ENCODE measurements around the gene RIC8B. TPM values are rescaled to one million over a fixed set of nuclear protein-coding genes. Genes with fewer than 3 reads are reported as not detected.

The RIC8B gene
- total RNA-seq, 1 donor from 2014 or later: 19.7 TPM

- Mint-ChIP-seq H3K9me3 (ENCODE audit: unreplicated experiment) (no peaks in the 10 kb centered on the region), H3K27ac (ENCODE audit: unreplicated experiment) (no peak overlapping the region), H3K36me3 (ENCODE audit: low read depth, unreplicated experiment) (no peaks in the 10 kb centered on the region), H3K4me1 (ENCODE audit: low read depth, unreplicated experiment) (no peaks in the 10 kb centered on the region), H3K27me3 (ENCODE audit: low read depth, unreplicated experiment) (peaks cover 7% of the 10 kb centered on the region), H3K4me3 (ENCODE audit: unreplicated experiment) (no peak overlapping the region)
- Histone ChIP-seq H3K9me3 (ENCODE audit: insufficient read depth, low read depth, low read length) (no peaks in the 10 kb centered on the region), H3K36me3 (ENCODE audit: insufficient read depth, low read length) (no peaks in the 10 kb centered on the region), H3K27me3 (ENCODE audit: insufficient read depth, low read length) (peaks cover 7% of the 10 kb centered on the region), H3K4me1 (ENCODE audit: insufficient read depth, low read length) (no peaks in the 10 kb centered on the region), H4K20me1 (ENCODE audit: insufficient read depth, low read length) (no peaks in the 10 kb centered on the region), H3K79me2 (ENCODE audit: insufficient read depth, low read length) (no peaks in the 10 kb centered on the region), H3K9ac (ENCODE audit: low read length) (no peak overlapping the region), H3K4me3 (ENCODE audit: insufficient read depth, low read depth, low read length) (no peak overlapping the region), H3K4me2 (ENCODE audit: low read length) (no peak overlapping the region), H2AFZ (ENCODE audit: low read depth, low read length) (no peak overlapping the region), H3K27ac (ENCODE audit: low read depth, low read length) (no peak overlapping the region)
- no peak for FAIRE-seq
- no peak for DNase-seq (ENCODE audit: low read depth)
- TF ChIP-seq, protein P1, sequence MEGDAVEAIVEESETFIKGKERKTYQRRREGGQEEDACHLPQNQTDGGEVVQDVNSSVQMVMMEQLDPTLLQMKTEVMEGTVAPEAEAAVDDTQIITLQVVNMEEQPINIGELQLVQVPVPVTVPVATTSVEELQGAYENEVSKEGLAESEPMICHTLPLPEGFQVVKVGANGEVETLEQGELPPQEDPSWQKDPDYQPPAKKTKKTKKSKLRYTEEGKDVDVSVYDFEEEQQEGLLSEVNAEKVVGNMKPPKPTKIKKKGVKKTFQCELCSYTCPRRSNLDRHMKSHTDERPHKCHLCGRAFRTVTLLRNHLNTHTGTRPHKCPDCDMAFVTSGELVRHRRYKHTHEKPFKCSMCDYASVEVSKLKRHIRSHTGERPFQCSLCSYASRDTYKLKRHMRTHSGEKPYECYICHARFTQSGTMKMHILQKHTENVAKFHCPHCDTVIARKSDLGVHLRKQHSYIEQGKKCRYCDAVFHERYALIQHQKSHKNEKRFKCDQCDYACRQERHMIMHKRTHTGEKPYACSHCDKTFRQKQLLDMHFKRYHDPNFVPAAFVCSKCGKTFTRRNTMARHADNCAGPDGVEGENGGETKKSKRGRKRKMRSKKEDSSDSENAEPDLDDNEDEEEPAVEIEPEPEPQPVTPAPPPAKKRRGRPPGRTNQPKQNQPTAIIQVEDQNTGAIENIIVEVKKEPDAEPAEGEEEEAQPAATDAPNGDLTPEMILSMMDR (IDR thresholded peaks at IDR 0.05; ENCODE audit: insufficient read depth, low read depth, low read length): no peak
- TF ChIP-seq EZH2 (IDR thresholded peaks at IDR 0.05; ENCODE audit: insufficient read depth, low read length): no peak
These were observed 26.5 kb upstream of the RIC8B start for GRCh38 chr12:106747973-106748436.

DNA sequence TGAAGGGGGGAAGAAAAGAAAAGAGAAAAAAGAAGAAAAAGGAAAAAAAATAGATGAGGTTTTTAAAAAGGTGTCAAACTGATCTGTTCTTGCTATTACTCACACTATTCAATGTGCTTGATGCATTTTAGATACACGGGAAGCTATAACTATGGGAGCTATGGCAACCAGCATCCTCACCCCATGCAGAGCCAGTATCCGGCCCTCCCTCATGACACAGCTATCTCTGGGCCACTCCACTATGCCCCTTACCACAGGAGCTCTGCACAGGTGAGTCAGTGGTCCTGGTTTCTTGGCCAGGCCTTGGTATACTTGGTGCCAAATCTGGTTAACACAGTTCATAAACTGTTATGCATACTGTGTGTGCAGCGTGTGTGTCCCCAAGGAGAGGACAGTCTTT lies 24.0 kb upstream of the RIC8B start:
- Histone ChIP-seq H3K79me2 (ENCODE audit: insufficient read depth, low read length) (no peaks in the 10 kb centered on the region), H3K27me3 (ENCODE audit: insufficient read depth, low read length) (no peaks in the 10 kb centered on the region), H3K4me2 (ENCODE audit: low read length) (no peak overlapping the region), H3K9me3 (ENCODE audit: insufficient read depth, low read depth, low read length) (no peaks in the 10 kb centered on the region), H3K9ac (ENCODE audit: low read length) (no peak overlapping the region), H3K27ac (ENCODE audit: low read depth, low read length) (no peak overlapping the region), H3K4me3 (ENCODE audit: insufficient read depth, low read depth, low read length) (no peak overlapping the region), H3K36me3 (ENCODE audit: insufficient read depth, low read length) (no peaks in the 10 kb centered on the region), H3K4me1 (ENCODE audit: insufficient read depth, low read length) (no peaks in the 10 kb centered on the region), H4K20me1 (ENCODE audit: insufficient read depth, low read length) (no peaks in the 10 kb centered on the region), H2AFZ (ENCODE audit: low read depth, low read length) (no peak overlapping the region)
- Mint-ChIP-seq H3K4me3 (ENCODE audit: unreplicated experiment) (no peak overlapping the region), H3K27ac (ENCODE audit: unreplicated experiment) (no peak overlapping the region), H3K36me3 (ENCODE audit: low read depth, unreplicated experiment) (no peaks in the 10 kb centered on the region), H3K27me3 (ENCODE audit: low read depth, unreplicated experiment) (peaks cover 10% of the 10 kb centered on the region), H3K4me1 (ENCODE audit: low read depth, unreplicated experiment) (no peaks in the 10 kb centered on the region), H3K9me3 (ENCODE audit: unreplicated experiment) (peaks cover 3% of the 10 kb centered on the region)
- FAIRE-seq: no peak
- no peak for TF ChIP-seq EZH2 (IDR thresholded peaks at IDR 0.05; ENCODE audit: insufficient read depth, low read length)
- TF ChIP-seq, protein P1 (IDR thresholded peaks at IDR 0.05; ENCODE audit: insufficient read depth, low read depth, low read length): no peak
- DNase-seq (ENCODE audit: low read depth): no peak

DNA sequence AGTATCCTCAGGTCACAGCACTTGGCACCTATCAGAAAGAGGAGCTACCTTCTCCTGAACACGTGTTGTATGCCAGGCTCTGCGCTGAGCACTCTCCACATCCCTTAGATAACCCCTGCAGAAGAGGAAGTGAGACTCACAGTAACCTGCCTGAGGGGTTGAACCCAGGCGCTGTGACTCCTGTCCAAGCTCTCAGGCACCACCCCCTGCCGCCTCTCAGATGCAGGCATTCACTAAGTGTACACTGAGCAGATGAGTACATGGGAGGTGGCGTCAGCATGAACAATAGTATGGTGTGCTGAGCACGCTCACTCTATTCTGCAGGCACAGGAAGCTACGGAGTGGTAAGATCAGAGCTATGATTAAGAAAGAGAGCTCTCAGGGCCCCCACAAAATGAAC lies 21.0 kb upstream of the RIC8B start:
- no peak for FAIRE-seq
- no peak overlapping the region for H3K27ac Mint-ChIP-seq (ENCODE audit: unreplicated experiment)

More for the DNA sequence above, 21.0 kb upstream of the RIC8B start:
- Histone ChIP-seq H3K4me3 (ENCODE audit: insufficient read depth, low read depth, low read length) (no peak overlapping the region), H3K9me3 (ENCODE audit: insufficient read depth, low read depth, low read length) (no peaks in the 10 kb centered on the region), H3K4me1 (ENCODE audit: insufficient read depth, low read length) (no peaks in the 10 kb centered on the region), H3K9ac (ENCODE audit: low read length) (no peak overlapping the region), H3K27me3 (ENCODE audit: insufficient read depth, low read length) (no peaks in the 10 kb centered on the region), H2AFZ (ENCODE audit: low read depth, low read length) (no peak overlapping the region), H3K79me2 (ENCODE audit: insufficient read depth, low read length) (no peaks in the 10 kb centered on the region), H3K27ac (ENCODE audit: low read depth, low read length) (no peak overlapping the region), H3K36me3 (ENCODE audit: insufficient read depth, low read length) (no peaks in the 10 kb centered on the region), H3K4me2 (ENCODE audit: low read length) (no peak overlapping the region), H4K20me1 (ENCODE audit: insufficient read depth, low read length) (no peaks in the 10 kb centered on the region)
- H3K36me3 Mint-ChIP-seq (ENCODE audit: low read depth, unreplicated experiment): no peaks in the 10 kb centered on the region
- H3K4me3 Mint-ChIP-seq (ENCODE audit: unreplicated experiment): no peak overlapping the region
- peaks cover 3% of the 10 kb centered on the region for H3K9me3 Mint-ChIP-seq (ENCODE audit: unreplicated experiment)
- H3K27me3 Mint-ChIP-seq (ENCODE audit: low read depth, unreplicated experiment): peaks cover 3% of the 10 kb centered on the region
- no peak for TF ChIP-seq EZH2 (IDR thresholded peaks at IDR 0.05; ENCODE audit: insufficient read depth, low read length)
- TF ChIP-seq, protein P1 (IDR thresholded peaks at IDR 0.05; ENCODE audit: insufficient read depth, low read depth, low read length): no peak
- DNase-seq (ENCODE audit: low read depth): no peak
- peaks cover 2% of the 10 kb centered on the region for H3K4me1 Mint-ChIP-seq (ENCODE audit: low read depth, unreplicated experiment)

All from astrocyte (in vitro differentiated cells and primary cell).